K562 (cell line): Measurements from ENCODE around the gene ADPRH. TPM values are rescaled to one million over a fixed set of nuclear protein-coding genes. Genes with fewer than 3 reads are reported as not detected.

Experiments
- CBFA2T2 ChIP-seq: fragments of 450-650 bp; conservative IDR thresholded peaks from 2 replicates; pipeline ENCODE4 v1.6.1; 2017; ENCODE audit warnings: mild to moderate bottlenecking
- CEBPB ChIP-seq: fragments of 450-650 bp; IDR thresholded peaks from 2 replicates; pipeline ENCODE4 v1.6.1; 2016; ENCODE audit warnings: missing genetic modification characterization, missing compliant biosample characterization
- EWSR1 ChIP-seq: fragments of 450-650 bp; IDR thresholded peaks from 2 replicates; pipeline ENCODE4 v1.6.1; 2018; ENCODE audit warnings: borderline replicate concordance, mild to moderate bottlenecking, low read depth, moderate library complexity; ENCODE audit not compliant: partially characterized antibody
- GABPA ChIP-seq: fragments of 200-800 bp; sonication (Bioruptor generic); conservative IDR thresholded peaks from 2 replicates; pipeline ENCODE4 v1.6.1; 2016; ENCODE audit warnings: low read depth, missing genetic modification characterization, missing compliant biosample characterization
- NR2C1 ChIP-seq, 2 experiments: fragments of 450-650 bp; IDR thresholded peaks; 2 replicates each; pipeline ENCODE4 v1.6.1; 2017; ENCODE audit warnings: mild to moderate bottlenecking in 2 of 2, antibody characterized with exemption in 1 of 2, inconsistent platforms in 1 of 2, missing compliant biosample characterization in 1 of 2, missing genetic modification characterization in 1 of 2
- ZNF175 ChIP-seq: fragments of 200-800 bp; sonication (Bioruptor generic); IDR thresholded peaks from 2 replicates; pipeline ENCODE4 v1.6.1; 2016; ENCODE audit warnings: low read depth, mild to moderate bottlenecking, missing genetic modification characterization, missing compliant biosample characterization
- polyA plus RNA-seq, 8 experiments: library from polyadenylated mRNA; depleted of rRNA in 4 of 8; stranded (reverse) in 5 of 8; unstranded in 3 of 8; fragments of >200 nt; fragmentation: Nextera tagmentation in 2 of 8; fragmentation: Illumina TruSeq in 1 of 8; extraction: Ambion mirVana in 2 of 8; extraction: Trizol in 1 of 8; gene quantifications; 2 replicates each; pipeline versions ENCODE4 v1.2.1 to v1.2.3, GENCODE V29; 2011 to 2014; ENCODE audit warnings: inconsistent platforms in 1 of 8, missing spikeins in 1 of 8
- total RNA-seq, 7 experiments: library from RNA; depleted of rRNA in 6 of 7; stranded (reverse); fragments of >200 nt in 6 of 7; fragmentation: Illumina TruSeq in 2 of 7; extraction: Trizol in 2 of 7; gene quantifications; 2 replicates each; pipeline versions ENCODE4 v1.2.1 to v1.2.3, GENCODE V29; 2011 to 2021; ENCODE audit warnings: low replicate concordance in 1 of 7
- TF ChIP-seq, protein P1 (sequence below): fragments of 450-650 bp; IDR thresholded peaks from 2 replicates; pipeline ENCODE4 v1.6.1; 2017; ENCODE audit warnings: antibody characterized with exemption, mild to moderate bottlenecking
- TF ChIP-seq, protein P2 (sequence below): IDR thresholded peaks from 2 replicates; pipeline ENCODE4 v1.6.1; 2011; ENCODE audit not compliant: insufficient read length; ENCODE audit errors: extremely low read depth
- TF ChIP-seq, protein P3 (sequence below): fragments of 250-450 bp; sonication (Bioruptor Pico); IDR thresholded peaks from 2 replicates; pipeline ENCODE4 v1.8.0; 2022; ENCODE audit warnings: inconsistent platforms, mild to moderate bottlenecking, moderate library complexity, borderline replicate concordance

The ADPRH gene
- total and polyA plus RNA-seq, 9 of the 15 experiments (the other 6 are each of a cell fraction or from before 2014, with no cell fraction given) = 0.01 to 1.4 (median 0.65) TPM

DNA sequence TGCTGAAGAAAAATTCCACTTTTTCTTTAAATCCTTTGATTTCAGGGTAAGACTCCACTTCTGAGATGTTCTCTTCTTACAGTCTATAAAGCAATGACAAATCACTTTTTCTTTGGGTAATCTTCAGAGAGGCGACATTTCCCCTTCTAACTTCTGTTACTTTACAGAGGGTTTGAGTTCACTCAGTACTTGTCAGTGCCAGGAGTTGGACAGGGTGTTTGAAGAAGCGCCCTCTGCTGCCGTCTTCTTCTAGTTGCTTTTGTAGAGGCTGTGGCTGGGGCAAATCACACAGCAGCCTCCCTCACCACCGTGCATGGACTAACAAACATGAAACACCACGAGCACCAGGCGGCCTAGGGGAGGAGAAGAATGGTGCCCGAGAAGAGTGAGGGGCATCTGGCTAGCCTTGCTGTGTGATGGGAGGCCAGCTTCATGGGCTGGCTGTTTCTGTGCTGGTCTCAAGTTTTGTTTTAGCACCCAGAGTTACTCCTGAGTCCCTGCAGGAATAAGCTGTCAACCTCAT, 19.8 kb upstream of the ADPRH start, which contains the start of gene CD80 (continued):
- TF ChIP-seq, protein P1, sequence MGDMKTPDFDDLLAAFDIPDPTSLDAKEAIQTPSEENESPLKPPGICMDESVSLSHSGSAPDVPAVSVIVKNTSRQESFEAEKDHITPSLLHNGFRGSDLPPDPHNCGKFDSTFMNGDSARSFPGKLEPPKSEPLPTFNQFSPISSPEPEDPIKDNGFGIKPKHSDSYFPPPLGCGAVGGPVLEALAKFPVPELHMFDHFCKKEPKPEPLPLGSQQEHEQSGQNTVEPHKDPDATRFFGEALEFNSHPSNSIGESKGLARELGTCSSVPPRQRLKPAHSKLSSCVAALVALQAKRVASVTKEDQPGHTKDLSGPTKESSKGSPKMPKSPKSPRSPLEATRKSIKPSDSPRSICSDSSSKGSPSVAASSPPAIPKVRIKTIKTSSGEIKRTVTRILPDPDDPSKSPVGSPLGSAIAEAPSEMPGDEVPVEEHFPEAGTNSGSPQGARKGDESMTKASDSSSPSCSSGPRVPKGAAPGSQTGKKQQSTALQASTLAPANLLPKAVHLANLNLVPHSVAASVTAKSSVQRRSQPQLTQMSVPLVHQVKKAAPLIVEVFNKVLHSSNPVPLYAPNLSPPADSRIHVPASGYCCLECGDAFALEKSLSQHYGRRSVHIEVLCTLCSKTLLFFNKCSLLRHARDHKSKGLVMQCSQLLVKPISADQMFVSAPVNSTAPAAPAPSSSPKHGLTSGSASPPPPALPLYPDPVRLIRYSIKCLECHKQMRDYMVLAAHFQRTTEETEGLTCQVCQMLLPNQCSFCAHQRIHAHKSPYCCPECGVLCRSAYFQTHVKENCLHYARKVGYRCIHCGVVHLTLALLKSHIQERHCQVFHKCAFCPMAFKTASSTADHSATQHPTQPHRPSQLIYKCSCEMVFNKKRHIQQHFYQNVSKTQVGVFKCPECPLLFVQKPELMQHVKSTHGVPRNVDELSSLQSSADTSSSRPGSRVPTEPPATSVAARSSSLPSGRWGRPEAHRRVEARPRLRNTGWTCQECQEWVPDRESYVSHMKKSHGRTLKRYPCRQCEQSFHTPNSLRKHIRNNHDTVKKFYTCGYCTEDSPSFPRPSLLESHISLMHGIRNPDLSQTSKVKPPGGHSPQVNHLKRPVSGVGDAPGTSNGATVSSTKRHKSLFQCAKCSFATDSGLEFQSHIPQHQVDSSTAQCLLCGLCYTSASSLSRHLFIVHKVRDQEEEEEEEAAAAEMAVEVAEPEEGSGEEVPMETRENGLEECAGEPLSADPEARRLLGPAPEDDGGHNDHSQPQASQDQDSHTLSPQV = no peak
- TF ChIP-seq GABPA (tag) = no peak
- TF ChIP-seq NR2C1 (IDR thresholded peaks at IDR 0.05) = no peak
- TF ChIP-seq NR2C1 (tag; IDR thresholded peaks at IDR 0.05) = no peak
- no peak for TF ChIP-seq ZNF175
- TF ChIP-seq, protein P2, sequence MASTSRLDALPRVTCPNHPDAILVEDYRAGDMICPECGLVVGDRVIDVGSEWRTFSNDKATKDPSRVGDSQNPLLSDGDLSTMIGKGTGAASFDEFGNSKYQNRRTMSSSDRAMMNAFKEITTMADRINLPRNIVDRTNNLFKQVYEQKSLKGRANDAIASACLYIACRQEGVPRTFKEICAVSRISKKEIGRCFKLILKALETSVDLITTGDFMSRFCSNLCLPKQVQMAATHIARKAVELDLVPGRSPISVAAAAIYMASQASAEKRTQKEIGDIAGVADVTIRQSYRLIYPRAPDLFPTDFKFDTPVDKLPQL = no peak
- TF ChIP-seq CBFA2T2 = no peak
- no peak for TF ChIP-seq EWSR1
- TF ChIP-seq CEBPB (tag) = no peak
- TF ChIP-seq, protein P3, sequence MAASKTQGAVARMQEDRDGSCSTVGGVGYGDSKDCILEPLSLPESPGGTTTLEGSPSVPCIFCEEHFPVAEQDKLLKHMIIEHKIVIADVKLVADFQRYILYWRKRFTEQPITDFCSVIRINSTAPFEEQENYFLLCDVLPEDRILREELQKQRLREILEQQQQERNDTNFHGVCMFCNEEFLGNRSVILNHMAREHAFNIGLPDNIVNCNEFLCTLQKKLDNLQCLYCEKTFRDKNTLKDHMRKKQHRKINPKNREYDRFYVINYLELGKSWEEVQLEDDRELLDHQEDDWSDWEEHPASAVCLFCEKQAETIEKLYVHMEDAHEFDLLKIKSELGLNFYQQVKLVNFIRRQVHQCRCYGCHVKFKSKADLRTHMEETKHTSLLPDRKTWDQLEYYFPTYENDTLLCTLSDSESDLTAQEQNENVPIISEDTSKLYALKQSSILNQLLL = no peak
